Measurements from ENCODE around the gene MRPS22.
"Not testable (repeated sequence)": the region's sequence is repeated elsewhere in the genome, so short reads cannot be mapped to it uniquely, and the experiment has no call there.

MRPS22 gene

GRCh38 chr3:139396707-139397106, 52.9 kb downstream of the MRPS22 start:
- no peak for DNase-seq (ENCODE audit: low read depth)

GRCh38 chr3:139401155-139401554, 57.3 kb downstream of the MRPS22 start:
- DNase-seq (ENCODE audit: low read depth), result not testable (repeated sequence)
